GM12891 (cell line): ENCODE data around the gene RPP14.

Experiments
- DNase-seq: peaks from one replicate; pipeline ENCODE4 v3.0.0; 2011; ENCODE audit warnings: low spot score; ENCODE audit not compliant: insufficient read length
- FAIRE-seq: peaks from 2 replicates; lab custom pipeline; 2011; peaks lifted over from hg19 to GRCh38; lab: Jason Lieb, UNC
- PAX5 ChIP-seq: IDR thresholded peaks from 2 replicates; pipeline ENCODE4 v1.6.1; 2011; ENCODE audit warnings: low read length, moderate library complexity, mild to moderate bottlenecking; ENCODE audit not compliant: insufficient read depth, severe bottlenecking
- POLR2A ChIP-seq: IDR thresholded peaks from 2 replicates; pipeline ENCODE4 v1.6.1; 2011; ENCODE audit warnings: low read depth, low read length, control low read depth
- POLR2AphosphoS5 ChIP-seq: IDR thresholded peaks from 2 replicates; pipeline ENCODE4 v1.6.1; 2011; ENCODE audit warnings: low read depth, low read length, control low read depth
- POU2F2 ChIP-seq: IDR thresholded peaks from 2 replicates; pipeline ENCODE4 v1.6.1; 2011; ENCODE audit warnings: low read depth, mild to moderate bottlenecking, control low read depth, low read length, moderate library complexity
- SPI1 ChIP-seq: IDR thresholded peaks from 2 replicates; pipeline ENCODE4 v1.6.1; 2011; ENCODE audit warnings: low read depth, low read length, control low read depth
- TAF1 ChIP-seq: IDR thresholded peaks from 2 replicates; pipeline ENCODE4 v1.6.1; 2011; ENCODE audit warnings: low read depth, low read length, control low read depth

The RPP14 gene

DNA sequence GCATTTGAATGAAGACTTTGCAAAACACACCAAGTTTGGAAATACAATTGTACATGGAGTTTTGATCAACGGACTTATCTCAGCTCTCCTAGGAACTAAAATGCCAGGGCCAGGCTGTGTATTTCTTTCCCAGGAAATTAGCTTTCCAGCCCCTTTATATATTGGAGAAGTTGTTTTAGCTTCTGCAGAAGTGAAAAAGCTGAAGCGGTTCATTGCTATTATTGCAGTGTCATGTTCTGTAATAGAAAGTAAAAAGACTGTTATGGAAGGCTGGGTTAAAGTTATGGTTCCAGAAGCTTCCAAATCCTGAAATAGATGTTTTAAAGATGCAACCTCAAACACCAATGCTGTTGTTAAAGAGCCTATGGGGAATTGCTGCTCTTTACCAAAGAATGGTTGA is 11.8 kb downstream of the RPP14 start:
- FAIRE-seq, result no peak
- TF ChIP-seq POU2F2, result no peak
- no peak for TF ChIP-seq POLR2AphosphoS5
- no peak for TF ChIP-seq POLR2A
- no peak for TF ChIP-seq SPI1
- TF ChIP-seq TAF1, result no peak
- TF ChIP-seq PAX5, result no peak
- DNase-seq, result no peak

DNA sequence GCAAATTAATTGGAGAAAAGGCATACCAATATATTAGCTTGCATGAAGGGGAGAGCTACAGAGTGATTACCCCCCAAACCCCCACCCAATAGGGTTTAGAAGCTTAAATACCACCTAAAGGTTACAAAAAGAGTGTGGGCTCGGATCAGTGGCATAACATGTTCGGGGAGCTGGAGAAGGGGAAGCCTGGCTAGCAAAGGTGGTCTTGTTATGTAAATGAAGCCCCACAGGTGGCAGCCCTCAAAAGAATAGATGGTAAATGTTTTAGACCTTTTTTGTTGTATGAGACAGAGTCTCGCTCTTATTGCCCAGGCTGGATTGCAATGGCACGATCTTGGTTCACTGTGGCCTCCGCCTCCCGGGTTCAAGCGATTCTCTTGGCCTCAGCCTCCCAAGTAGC is 15.7 kb downstream of the RPP14 start:
- DNase-seq, result no peak
- no peak for FAIRE-seq
- no peak for TF ChIP-seq TAF1
- TF ChIP-seq POLR2AphosphoS5, result no peak
- no peak for TF ChIP-seq POU2F2
- TF ChIP-seq POLR2A, result no peak
- no peak for TF ChIP-seq SPI1
- TF ChIP-seq PAX5, result no peak

- no peak for TF ChIP-seq POU2F2
- DNase-seq (no peak), FAIRE-seq (no peak)
These were observed 16.7 kb downstream of the RPP14 start for GRCh38 chr3:58322793-58323192.

DNA sequence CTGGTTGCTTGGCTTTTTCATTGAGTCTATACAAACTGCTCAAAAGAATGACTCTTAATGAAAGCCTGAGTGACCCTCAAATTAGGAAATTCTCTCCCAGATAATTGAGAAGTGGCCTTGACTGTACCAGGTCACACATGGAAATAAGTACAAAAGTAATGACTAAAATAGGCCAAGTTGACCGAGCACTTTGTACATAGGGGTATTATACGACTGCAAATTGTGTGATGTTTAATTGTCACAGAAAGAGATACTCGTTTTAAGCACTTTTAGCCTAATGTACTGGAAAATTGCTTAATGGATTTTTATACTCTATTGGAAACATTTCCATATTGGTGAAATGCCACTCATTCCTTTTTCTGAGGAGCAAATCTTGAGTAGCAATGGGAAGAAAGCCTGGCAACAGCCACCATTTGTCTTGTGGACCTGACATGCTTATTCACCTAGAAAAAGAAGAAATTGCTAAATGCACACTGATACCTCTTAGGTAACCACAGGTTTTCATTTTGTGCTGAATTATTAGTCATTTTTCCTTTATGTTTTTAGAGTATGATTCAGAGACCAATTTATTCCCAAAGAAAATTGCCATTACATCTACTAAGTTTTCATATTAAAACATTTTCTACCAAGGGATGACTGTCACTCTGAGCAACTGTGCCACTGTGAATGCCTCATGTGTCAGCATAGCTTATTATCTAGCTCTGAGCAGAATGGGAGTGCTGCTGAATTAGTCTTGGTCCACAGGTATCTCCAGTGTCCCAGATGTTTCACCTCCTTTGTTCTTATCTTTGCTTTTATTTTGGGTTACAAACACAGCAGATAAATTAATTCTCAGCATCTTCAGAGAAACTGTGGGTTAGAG is 17.7 kb downstream of the RPP14 start:
- TF ChIP-seq POLR2AphosphoS5 (no peak), POLR2A (no peak), SPI1 (no peak), PAX5 (no peak), TAF1 (no peak), POU2F2 (no peak)
- FAIRE-seq, result peak; percentile 48
- no peak for DNase-seq

- TF ChIP-seq PAX5, result no peak
- TF ChIP-seq POLR2A, result no peak
- TF ChIP-seq POLR2AphosphoS5, result no peak
- no peak for TF ChIP-seq SPI1
- TF ChIP-seq POU2F2, result no peak
- no peak for TF ChIP-seq TAF1
- FAIRE-seq, result no peak
These were observed 18.6 kb downstream of the RPP14 start for GRCh38 chr3:58324391-58325390.

GRCh38 chr3:58325525-58325992 is 19.5 kb downstream of the RPP14 start:
- peak; percentile 26 for FAIRE-seq
- TF ChIP-seq POU2F2 (no peak), TAF1 (no peak), POLR2A (no peak), PAX5 (no peak), SPI1 (no peak), POLR2AphosphoS5 (no peak)
- DNase-seq, result no peak

More at GRCh38 chr3:58324391-58325390, 18.6 kb downstream of the RPP14 start:
- no peak for DNase-seq

DNA sequence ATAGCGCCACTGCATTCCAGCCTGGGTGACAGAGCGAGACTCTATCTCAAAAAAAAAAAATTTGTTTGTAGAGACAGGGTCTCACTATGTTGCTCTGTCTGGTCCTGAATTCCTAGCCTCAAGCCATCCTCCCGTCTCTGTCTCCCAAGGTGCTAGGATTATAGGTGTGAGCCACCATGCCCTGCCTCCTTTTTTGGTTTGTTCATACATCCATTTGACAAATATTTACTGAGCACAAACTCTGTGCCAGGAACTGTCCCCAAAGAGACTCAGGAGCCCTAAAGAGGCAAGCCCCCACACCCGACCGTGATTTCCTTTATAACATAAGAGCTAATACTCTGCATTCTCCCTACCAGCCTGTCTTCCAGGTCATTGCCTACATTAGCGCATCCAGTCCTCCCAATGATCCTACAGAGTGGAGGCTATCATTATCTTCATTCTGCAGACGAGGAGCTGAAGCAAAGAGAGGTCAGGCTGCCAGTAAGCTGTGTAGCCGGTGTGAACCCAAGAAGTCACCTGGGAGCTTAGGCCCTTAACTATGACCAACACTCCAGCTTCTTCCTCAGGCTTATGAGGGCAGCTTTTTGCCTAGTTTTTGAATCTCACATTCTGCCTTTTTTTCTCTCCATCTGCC is 20.3 kb downstream of the RPP14 start:
- DNase-seq (no peak), FAIRE-seq (no peak)
- TF ChIP-seq POU2F2, result no peak
- TF ChIP-seq PAX5, result no peak
- no peak for TF ChIP-seq POLR2AphosphoS5
- no peak for TF ChIP-seq SPI1
- TF ChIP-seq TAF1, result no peak
- TF ChIP-seq POLR2A, result no peak

DNA sequence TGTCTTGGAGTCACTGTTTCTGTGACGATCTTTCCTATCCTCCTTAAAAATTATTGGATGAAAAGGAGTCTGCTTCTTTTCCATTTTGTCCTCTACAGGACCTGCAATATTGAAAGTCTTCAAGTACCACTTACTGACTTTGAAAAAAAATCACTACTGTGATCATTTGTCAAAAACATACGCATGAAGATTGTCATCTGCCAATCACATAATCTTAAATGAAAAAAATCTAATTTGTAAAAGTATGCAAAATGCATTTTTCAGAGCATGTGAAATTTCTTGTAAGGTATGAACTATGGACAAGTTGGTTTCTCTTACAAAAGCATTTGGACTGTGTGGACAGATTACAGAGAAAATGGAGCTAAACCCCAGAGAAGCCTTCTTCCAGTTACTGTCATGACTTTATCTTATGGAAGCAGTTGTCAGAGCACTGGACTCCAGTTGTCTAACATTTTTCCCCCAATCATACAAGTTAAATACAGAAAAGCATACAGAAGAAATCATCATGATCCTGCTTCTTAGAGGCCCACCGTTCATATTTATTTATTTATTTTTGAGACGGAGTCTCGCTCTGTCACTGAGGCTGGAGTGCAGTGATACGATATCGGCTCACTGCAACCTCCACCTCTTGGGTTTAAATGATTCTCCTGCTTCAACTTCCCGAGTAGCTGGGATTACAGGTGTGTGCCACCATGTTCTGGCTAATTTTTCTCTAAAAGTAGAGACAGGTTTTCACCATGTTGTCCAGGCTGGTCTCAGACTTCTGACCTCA is 23.3 kb downstream of the RPP14 start:
- no peak for TF ChIP-seq POLR2AphosphoS5
- TF ChIP-seq PAX5, result no peak
- TF ChIP-seq SPI1, result no peak
- no peak for TF ChIP-seq TAF1
- TF ChIP-seq POLR2A, result no peak
- TF ChIP-seq POU2F2, result no peak
- FAIRE-seq, result no peak
- DNase-seq, result no peak

GRCh38 chr3:58329922-58330413 is 23.9 kb downstream of the RPP14 start:
- FAIRE-seq (no peak), DNase-seq (no peak)
- TF ChIP-seq PAX5 (no peak), POU2F2 (no peak), POLR2AphosphoS5 (no peak), TAF1 (no peak), SPI1 (no peak), POLR2A (no peak)
